ENCODE measurements around the gene TMPRSS3.

Gene TMPRSS3

GRCh38 chr21:42349420-42350317 lies 46.2 kb downstream of the TMPRSS3 start:
- DNase-seq = no peak

DNA sequence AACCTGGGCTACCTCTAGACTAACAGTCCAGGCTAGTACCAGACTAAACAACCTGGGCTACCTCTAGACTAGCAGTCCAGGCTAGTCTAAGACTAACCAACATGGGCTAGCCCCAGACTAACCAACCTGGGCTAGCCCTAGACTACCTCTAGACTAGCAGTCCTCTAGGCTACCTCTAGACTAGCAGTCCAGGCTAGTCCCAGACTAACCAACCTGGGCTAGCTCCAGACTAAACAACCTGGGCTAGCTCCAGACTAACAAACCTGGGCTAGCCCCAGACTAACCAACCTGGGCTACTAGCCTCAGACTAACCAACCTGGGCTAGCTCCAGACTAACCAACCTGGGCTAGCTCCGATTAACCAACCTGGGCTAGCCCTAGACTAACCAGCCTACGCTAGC lies 47.1 kb downstream of the TMPRSS3 start:
- DNase-seq = no peak

DNA sequence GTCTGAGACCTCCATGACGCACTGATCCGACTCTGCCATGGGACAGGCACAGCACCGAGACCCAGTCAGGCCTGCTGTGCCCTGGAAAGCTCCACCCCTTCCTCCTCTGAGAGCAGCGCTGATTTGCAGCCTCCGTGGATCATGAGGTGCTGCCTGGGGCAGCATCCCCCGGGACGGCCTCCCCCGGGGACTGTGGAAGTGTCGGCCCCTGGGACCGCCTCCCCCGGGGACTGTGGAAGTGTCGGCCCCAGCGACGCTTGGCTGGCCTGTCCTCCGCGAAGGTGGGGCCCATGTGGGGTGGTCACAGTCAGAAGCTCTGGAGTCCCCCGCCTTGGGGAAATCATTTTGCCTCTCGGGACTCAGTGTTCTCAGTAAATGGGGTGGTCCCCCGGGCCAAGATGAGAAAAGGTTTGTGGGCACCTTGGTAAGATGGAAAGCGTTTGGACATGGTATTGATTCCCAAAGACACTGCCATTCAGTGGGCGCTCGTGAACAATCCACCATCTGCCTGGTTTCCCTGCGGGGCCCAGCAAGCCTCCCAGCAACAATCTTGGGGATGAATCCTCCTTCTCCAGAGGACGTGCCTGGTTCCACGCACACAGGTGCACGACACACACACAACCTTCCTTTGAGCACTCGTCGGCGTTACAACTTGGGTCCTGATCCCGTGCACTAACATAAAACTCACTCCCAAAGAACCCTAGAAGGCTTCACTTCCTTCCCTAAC lies 48.1 kb downstream of the TMPRSS3 start:
- DNase-seq = no peak

- DNase-seq = no peak
These were observed 48.8 kb downstream of the TMPRSS3 start for GRCh38 chr21:42346866-42347600.

- no peak for DNase-seq
These were observed 49.4 kb downstream of the TMPRSS3 start for GRCh38 chr21:42346441-42346840.

GRCh38 chr21:42344631-42345030 lies 51.2 kb downstream of the TMPRSS3 start:
- no peak for DNase-seq

DNA sequence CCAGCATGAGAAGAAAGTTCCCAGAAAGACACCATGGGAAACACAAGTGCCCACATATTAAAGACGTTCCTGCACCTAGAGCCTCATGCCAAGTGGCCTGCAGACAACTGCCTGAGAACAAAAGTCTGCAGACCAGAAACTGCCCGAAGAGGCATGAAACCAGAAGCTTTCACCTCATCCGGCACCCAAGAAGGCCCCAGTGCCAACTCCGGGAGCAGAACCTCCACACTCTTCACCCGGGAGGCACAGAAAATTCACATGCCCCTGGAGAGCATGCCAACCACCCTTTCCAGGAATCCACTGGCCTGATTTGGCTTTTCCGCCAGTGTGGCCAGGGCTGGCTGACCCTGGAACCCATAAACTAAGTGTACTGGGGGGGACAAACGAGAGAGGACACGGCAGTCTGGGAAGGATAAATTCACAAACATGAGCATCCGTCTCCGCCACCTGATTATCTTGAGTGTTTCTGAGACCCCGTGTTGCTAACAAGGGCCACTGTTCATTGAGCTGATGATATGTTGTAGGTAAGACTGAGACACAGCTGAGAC lies 51.8 kb downstream of the TMPRSS3 start:
- no peak for DNase-seq

- no peak for DNase-seq
These were observed 52.3 kb downstream of the TMPRSS3 start for GRCh38 chr21:42343556-42343955.

- DNase-seq = no peak
These were observed 52.8 kb downstream of the TMPRSS3 start for GRCh38 chr21:42343101-42343500.

DNA sequence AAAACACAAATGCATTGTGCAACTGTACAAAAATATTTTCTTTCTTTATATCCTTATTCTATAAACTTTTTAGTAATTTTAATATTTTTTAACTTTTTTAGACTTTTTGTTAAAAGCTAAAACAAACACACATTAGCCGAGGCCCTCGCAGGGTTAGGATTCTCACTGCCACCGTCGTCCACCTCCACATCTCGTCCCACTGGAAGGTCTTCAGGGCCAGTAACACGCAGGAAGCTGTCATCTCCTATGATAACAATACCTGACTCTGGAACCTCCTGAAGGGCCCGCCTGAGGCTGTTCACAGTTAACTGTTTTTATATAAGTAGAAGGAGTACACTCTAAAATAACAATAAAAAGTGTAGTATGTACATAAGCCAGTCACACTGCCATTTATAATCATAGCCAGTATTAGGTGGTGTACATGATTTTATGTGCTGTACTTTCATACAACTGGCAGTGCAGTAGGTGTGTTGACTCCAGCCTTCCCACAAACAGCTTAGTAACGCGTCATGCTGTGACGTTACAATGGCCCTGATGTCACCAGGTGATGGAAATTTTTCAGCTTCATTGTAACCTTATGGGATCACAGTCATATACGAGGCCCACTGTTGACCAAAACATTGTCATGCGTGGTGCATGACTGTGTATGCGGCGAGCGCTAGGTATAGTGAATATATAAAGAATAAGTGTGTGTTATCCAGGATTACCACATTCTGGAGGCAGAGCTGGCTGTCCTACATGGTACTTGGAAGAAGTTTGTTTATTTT lies 53.9 kb downstream of the TMPRSS3 start:
- DNase-seq = no peak

GRCh38 chr21:42340187-42341050 lies 55.4 kb downstream of the TMPRSS3 start:
- DNase-seq = no peak

- DNase-seq = no peak
These were observed 56.8 kb downstream of the TMPRSS3 start for GRCh38 chr21:42338729-42339715.

DNA sequence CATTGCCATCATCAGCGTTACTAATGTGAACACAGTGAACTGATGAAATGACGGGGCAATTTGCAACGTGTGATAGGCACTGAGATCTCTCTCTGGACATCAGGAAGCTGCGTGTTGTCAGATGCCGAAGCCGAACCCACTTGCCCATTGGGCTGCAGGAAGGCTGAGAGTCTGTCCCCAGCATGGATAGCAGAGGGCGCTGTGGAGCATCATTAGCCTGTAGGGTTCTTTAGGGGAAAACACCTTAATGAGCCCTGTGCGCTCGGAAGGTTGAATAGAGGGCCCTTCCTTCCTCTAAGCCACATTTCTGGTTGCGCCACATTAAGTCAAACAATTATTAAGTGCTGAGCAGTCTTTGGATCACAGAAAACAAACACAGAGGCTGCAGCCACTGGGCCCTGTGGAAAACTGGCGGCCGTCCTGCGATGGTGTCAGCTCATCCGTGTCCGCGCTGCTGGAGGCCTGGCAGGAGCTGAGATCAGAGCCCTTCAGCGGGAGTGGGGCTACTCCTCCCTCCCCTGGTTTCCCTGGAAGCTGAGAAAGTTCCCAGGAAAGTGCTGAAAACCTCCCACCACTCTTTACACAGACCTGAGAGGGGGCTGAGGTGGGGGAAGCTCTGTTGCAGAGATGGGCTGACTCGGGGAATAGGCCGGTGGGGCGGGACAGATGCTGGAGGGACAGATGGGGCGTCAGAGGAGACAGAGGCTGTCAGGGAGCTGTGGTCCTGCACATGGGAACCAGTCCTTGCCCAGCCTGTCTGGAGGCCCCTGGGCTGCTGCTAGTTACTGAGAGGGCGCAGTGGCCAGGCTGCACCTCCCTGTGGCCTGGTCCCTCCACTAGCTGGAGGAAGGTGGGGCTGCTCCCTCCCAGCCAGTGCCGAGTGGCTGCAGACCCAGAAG lies 57.8 kb downstream of the TMPRSS3 start:
- DNase-seq = peak; percentile 78

DNA sequence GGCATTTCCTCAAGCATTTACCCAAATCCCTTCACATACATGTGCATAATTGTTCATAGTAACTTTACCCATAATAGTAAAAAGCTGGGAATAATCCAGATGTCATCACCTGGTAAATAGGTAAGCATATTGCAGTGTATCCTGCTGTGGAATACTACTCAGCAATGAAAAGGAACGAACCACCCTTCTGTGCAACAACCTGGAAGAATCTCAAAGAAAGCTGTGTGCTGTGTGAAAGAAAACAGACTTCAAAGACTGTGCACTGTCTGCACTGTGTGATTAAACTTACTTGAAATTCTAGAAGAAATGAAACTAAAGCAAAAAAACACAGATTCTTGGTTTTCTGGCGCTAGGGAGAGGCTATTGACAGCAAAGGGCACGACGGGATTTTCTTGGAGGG lies 58.6 kb downstream of the TMPRSS3 start:
- DNase-seq = no peak

DNA sequence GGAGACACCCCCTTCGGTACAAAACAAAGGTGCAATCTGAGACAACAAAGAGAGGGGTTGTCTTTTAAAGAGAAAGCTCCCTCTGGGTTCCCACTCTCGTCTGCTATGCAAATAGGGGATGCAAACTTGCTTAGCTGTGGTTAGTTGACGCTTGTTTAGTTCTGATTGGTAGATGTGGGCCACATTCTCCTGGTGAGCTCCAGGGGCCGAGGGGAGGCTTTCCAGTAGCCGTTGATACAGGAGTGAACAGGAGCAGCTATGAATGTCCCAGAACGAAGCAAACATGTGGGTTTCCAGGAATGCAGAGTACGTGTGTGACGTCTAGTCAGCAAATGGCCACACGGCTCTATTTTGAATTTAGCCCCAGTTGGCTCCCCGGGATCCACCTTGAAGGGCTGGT lies 59.8 kb downstream of the TMPRSS3 start:
- no peak for DNase-seq

DNA sequence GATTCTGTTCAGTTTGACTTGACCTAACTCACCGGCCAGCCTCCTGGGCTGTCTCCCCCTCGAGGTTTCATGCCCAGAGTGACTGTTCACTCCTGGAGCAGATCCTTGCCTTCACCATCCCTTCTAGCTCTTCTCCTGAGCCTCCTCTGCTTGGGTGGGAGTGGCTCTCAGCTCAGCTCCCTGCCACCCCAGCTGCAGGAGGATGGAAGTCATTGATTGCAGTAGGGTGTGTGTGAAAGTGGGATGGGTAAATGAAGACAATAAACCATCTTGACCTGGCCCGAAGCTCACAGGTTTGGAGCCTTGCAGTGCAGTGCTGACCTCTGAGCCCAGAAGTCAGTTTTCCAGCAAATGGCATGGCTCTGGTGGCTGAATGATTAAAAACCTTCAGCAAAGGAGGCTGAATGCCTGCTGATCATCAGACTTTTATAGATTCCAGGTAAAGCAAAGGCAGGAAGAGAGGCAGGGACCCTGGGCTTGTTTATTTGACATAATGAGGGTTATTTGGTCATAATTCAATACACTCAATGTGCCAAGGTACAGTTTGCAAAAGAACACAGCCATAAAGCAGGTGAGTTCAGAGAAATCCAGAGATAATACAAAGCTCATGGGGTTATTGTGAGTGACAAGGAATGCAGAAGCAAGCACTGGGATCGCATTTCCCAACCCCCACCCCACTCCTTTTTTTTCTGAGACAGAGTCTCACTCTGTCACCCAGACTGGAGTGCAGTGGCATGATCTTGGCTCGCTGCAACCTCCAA lies 63.1 kb downstream of the TMPRSS3 start:
- DNase-seq = no peak

DNA sequence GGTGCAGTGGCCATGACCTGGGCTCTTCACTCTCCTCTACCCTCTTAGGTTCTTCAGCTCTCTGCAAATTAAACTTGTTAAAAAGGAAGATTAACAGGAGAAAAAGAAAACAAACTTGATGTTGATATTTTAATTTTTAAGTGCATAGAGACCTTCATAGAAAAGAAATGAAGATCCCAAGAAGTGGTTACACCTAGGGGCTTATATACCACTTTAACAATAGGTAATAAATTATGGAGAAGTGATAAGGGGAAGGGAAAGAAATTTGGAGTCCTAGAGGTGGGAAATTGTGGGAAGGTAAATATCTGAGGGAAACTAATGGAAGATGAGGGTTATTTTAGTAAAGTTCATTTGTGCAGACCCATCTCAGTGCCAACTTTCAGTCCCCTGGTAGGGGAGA lies 64.2 kb downstream of the TMPRSS3 start:
- no peak for DNase-seq
